D721Med (cell line): ENCODE results near the gene KCTD21.
A peak's percentile ranks its signal among the peaks of the same experiment; 100 is the strongest.
"Not testable (repeated sequence)": the region's sequence is repeated elsewhere in the genome, so short reads cannot be mapped to it uniquely, and the experiment has no call there.

Experiments used
- DNase-seq: peaks from one replicate; pipeline ENCODE4 v3.0.0; 2011; ENCODE audit warnings: low spot score; ENCODE audit not compliant: insufficient read length
- FAIRE-seq: peaks from 2 replicates; lab custom pipeline; 2011; peaks lifted over from hg19 to GRCh38; lab: Jason Lieb, UNC
- CTCF ChIP-seq: IDR thresholded peaks from 2 replicates; pipeline ENCODE4 v1.5.1; 2012; ENCODE audit warnings: mild to moderate bottlenecking, control low read depth; ENCODE audit not compliant: insufficient read depth; ENCODE audit errors: missing control alignments

Gene KCTD21

GRCh38 chr11:78228467-78228866 lies 40.0 kb upstream of the KCTD21 start:
- no peak for FAIRE-seq

GRCh38 chr11:78227921-78228320 lies 39.5 kb upstream of the KCTD21 start:
- FAIRE-seq = no peak
- no peak for TF ChIP-seq CTCF
- DNase-seq = no peak

More at GRCh38 chr11:78228467-78228866, 40.0 kb upstream of the KCTD21 start:
- peak; percentile 61 for TF ChIP-seq CTCF
- DNase-seq = no peak

- no peak for TF ChIP-seq CTCF
- no peak for FAIRE-seq
Measured at GRCh38 chr11:78226684-78227680, 38.6 kb upstream of the KCTD21 start.

GRCh38 chr11:78224906-78225420 lies 36.5 kb upstream of the KCTD21 start:
- FAIRE-seq (no peak), DNase-seq (no peak)
- no peak for TF ChIP-seq CTCF

More at GRCh38 chr11:78226684-78227680, 38.6 kb upstream of the KCTD21 start:
- no peak for DNase-seq

GRCh38 chr11:78224506-78224905 lies 36.1 kb upstream of the KCTD21 start:
- no peak for TF ChIP-seq CTCF
- FAIRE-seq = no peak

GRCh38 chr11:78223320-78223954 lies 35.0 kb upstream of the KCTD21 start:
- FAIRE-seq = no peak
- no peak for TF ChIP-seq CTCF
- no peak for DNase-seq

More at GRCh38 chr11:78224506-78224905, 36.1 kb upstream of the KCTD21 start:
- no peak for DNase-seq

GRCh38 chr11:78222726-78223125 lies 34.3 kb upstream of the KCTD21 start:
- FAIRE-seq, DNase-seq: not testable (repeated sequence)
